Measurements from ENCODE around the gene MTAP.

MTAP gene

DNA sequence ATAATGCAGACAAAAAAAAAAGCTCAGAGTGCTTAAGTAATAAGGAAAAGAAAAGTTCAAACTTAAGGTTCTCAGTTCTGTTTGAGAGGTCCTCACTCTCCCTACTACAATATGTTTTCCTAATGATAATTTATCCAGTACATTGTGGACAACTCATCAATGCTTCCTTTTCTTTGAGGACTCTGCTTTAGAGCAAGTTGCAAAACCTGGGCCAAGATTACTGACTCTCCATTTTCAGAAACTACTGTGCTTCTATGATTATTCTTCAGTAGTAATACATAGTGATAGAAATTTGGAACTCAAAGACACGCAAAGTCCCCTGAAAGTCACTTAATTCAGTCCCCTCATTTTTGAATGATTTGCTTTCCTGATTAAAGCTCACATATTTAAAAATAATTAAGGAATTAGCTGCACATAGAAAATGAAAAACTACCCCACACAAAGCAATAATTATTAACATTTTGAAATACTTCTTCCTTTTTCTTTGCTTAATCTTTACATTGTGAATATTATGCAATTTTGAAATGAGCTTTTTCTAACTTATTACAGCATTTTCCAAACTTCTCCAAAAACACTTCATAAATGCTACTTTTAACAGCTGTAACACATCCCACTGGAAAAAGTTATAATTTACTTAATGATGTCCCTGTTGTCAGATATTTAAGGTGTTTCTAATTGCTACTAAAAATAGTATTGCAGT lies 180.6 kb downstream of the MTAP start:
- intact Hi-C loops (cut with DNase I; ENCODE audit: low total_unique reads) = no loop called here
- H3K4me1 ChIP-seq = no peaks in the 10 kb centered on the region
- no peaks in the 10 kb centered on the region for H3K9me3 ChIP-seq
- no peak overlapping the region for H3K4me3 ChIP-seq
- TF ChIP-seq, protein P1, sequence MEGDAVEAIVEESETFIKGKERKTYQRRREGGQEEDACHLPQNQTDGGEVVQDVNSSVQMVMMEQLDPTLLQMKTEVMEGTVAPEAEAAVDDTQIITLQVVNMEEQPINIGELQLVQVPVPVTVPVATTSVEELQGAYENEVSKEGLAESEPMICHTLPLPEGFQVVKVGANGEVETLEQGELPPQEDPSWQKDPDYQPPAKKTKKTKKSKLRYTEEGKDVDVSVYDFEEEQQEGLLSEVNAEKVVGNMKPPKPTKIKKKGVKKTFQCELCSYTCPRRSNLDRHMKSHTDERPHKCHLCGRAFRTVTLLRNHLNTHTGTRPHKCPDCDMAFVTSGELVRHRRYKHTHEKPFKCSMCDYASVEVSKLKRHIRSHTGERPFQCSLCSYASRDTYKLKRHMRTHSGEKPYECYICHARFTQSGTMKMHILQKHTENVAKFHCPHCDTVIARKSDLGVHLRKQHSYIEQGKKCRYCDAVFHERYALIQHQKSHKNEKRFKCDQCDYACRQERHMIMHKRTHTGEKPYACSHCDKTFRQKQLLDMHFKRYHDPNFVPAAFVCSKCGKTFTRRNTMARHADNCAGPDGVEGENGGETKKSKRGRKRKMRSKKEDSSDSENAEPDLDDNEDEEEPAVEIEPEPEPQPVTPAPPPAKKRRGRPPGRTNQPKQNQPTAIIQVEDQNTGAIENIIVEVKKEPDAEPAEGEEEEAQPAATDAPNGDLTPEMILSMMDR (IDR thresholded peaks at IDR 0.05) = no peak
- peaks cover 0 to 66% of the 10 kb centered on the region in 2 donors for H3K27me3 ChIP-seq
- H3K27ac ChIP-seq = no peak overlapping the region
- H3K36me3 ChIP-seq = no peaks in the 10 kb centered on the region
- DNase-seq = no peak

DNA sequence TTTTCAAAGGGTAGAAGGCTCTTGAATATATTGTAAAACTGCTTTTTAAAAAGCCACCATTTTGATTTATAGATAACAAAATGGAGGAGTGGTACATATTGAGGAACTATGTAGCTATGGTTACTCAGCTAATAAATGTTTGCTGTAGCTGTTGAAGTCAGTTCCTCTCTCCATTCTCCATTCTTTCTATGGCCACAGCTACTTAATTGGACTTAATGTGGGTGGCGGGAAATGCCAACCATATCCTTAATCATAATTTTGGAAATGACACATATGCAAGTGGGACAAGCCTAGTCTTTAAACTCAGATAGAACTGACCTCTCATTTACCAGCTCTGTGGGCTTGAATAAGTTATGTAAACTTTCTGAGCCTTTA lies 181.1 kb downstream of the MTAP start:
- H3K4me3 ChIP-seq = no peak overlapping the region
- no peaks in the 10 kb centered on the region for H3K36me3 ChIP-seq
- H3K9me3 ChIP-seq = no peaks in the 10 kb centered on the region
- no peak overlapping the region for H3K27ac ChIP-seq
- intact Hi-C loops (cut with DNase I; ENCODE audit: low total_unique reads) = no loop called here
- H3K4me1 ChIP-seq = no peaks in the 10 kb centered on the region
- no peak for DNase-seq
- TF ChIP-seq, protein P1 (IDR thresholded peaks at IDR 0.05) = no peak
- H3K27me3 ChIP-seq = peaks cover 0 to 66% of the 10 kb centered on the region in 2 donors

DNA sequence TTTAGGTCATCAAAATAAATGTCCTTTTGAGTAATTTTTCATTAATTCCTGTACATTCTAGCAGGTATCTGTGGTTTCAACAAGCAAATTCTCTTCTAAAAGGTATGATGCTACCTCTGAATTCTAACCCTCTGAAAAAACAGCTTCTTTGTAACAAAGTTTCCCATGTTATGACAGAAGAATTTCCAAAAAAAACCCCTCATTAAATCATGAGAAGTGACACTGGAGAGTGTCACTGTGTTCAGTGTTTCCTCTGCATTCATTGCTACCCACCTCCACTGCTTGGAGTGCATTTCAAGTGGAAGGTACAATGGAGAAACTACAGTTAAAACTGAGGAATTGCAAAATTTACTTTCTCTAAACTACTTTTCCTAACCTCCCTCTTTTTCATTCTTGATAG lies 181.7 kb downstream of the MTAP start:
- TF ChIP-seq, protein P1 (IDR thresholded peaks at IDR 0.05) = no peak
- DNase-seq = no peak
- H3K9me3 ChIP-seq = no peaks in the 10 kb centered on the region
- no peaks in the 10 kb centered on the region for H3K36me3 ChIP-seq
- no peak overlapping the region for H3K27ac ChIP-seq
- H3K4me1 ChIP-seq = no peaks in the 10 kb centered on the region
- intact Hi-C loops (cut with DNase I; ENCODE audit: low total_unique reads) = no loop called here
- no peak overlapping the region for H3K4me3 ChIP-seq
- peaks cover 0 to 66% of the 10 kb centered on the region in 2 donors for H3K27me3 ChIP-seq

DNA sequence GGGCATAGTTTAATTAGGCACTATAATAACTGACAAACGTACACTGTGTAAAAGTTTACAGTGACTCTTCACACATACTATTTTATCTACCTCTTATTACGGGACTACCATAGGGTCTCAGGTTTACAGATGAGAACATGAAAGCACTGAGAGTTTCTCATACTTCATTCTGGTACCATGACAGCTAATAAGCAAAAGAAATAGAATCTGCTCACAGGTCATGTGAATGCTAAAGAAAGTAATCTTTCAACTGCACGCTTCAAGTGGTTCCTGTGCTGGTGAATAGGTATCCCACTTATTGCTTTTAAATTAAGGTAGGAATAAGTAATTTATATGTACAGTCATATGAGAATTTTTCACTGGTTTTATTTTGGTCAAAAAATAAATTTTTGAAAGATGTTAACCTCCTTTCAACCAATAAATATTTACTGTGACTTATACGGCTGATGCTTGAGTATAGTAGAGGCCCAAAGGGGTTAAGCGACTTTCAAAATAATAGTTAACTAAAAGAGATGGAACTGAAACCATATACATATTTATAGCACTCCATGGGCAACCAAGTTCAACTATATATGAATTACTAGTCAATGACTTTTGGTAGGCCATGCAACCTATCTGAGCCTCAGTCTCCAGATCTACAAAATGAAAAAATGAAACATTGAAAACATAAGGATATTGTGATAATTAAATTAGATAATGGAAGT lies 183.7 kb downstream of the MTAP start:
- Histone ChIP-seq H3K27me3 (peaks cover 0 to 64% of the 10 kb centered on the region in 2 donors), H3K4me1 (no peaks in the 10 kb centered on the region), H3K36me3 (no peaks in the 10 kb centered on the region), H3K27ac (no peak overlapping the region), H3K4me3 (no peak overlapping the region), H3K9me3 (no peaks in the 10 kb centered on the region)
- DNase-seq = no peak
- intact Hi-C loops (cut with DNase I; ENCODE audit: low total_unique reads) = no loop called here
- TF ChIP-seq, protein P1 (IDR thresholded peaks at IDR 0.05) = no peak

All from tibial artery (tissue), 4 donors.